B cell (primary cell): ENCODE data around the gene LAMC2. TPM values are rescaled to one million over a fixed set of nuclear protein-coding genes. Genes with fewer than 3 reads are reported as not detected.
"Not testable (repeated sequence)": the region's sequence is repeated elsewhere in the genome, so short reads cannot be mapped to it uniquely, and the experiment has no call there.

ENCODE experiments used
- ATAC-seq: fragments of 200-7000 bp; cut with Tn5 transposase; one replicate; pipeline ENCODE4 v1.10.0; 2021; ENCODE audit warnings: low read depth, mild to moderate bottlenecking, moderate number of reproducible peaks, moderate library complexity
- CTCF ChIA-PET: fragments of 350-600 bp; sonication (Branson Sonifier 250); formaldehyde crosslinking; loops from one replicate; lab custom pipeline; 2021; ENCODE audit warnings: antibody characterized with exemption, inconsistent platforms; lab: Charles Lee
- POLR2A ChIA-PET: fragments of 350-600 bp; sonication (Branson Sonifier 250); formaldehyde crosslinking; loops from one replicate; lab custom pipeline; 2021; ENCODE audit warnings: antibody characterized with exemption; lab: Charles Lee
- DNase-seq: peaks from one replicate; pipeline ENCODE4 v3.0.0; 2013
- H2AFZ ChIP-seq: 2 replicates; pipeline ENCODE4 v1.6.1; 2012; ENCODE audit warnings: mild to moderate bottlenecking, low read depth, low read length; ENCODE audit not compliant: insufficient read depth, poor library complexity, severe bottlenecking
- H3K27ac ChIP-seq, 2 donors: 1 replicate in 1 of 2; 2 replicates in 1 of 2; pipeline ENCODE4 v1.5.1; 2012 to 2013; ENCODE audit warnings: low read length in 2 of 2, mild to moderate bottlenecking in 2 of 2, moderate library complexity in 1 of 2
- H3K27me3 ChIP-seq, 4 experiments: fragments of 200-600 bp in 1 of 4; sonication (generic) in 1 of 4; replicated peaks in 1 of 4; 1 replicate in 2 of 4; 2 replicates in 2 of 4; pipeline versions ENCODE4 v1.6.1 to v1.7.0; 2013 to 2016; ENCODE audit warnings: low read length in 3 of 4, mild to moderate bottlenecking in 2 of 4, mixed read lengths in 1 of 4, moderate library complexity in 1 of 4; ENCODE audit not compliant: insufficient read depth in 4 of 4, control insufficient read depth in 3 of 4; ENCODE audit errors: control extremely low read depth in 1 of 4
- H3K36me3 ChIP-seq, 2 experiments: replicated peaks in 1 of 2; 1 replicate in 1 of 2; 2 replicates in 1 of 2; pipeline versions ENCODE4 v1.6.1 to v1.7.1; 2013; ENCODE audit warnings: low read length in 1 of 2; ENCODE audit not compliant: insufficient read depth in 2 of 2, control insufficient read depth in 1 of 2; ENCODE audit errors: control extremely low read depth in 1 of 2, extremely low read depth in 1 of 2
- H3K4me1 ChIP-seq, 2 donors: fragments of 200-600 bp in 1 of 2; sonication (generic) in 1 of 2; 1 replicate in 1 of 2; 2 replicates in 1 of 2; pipeline versions ENCODE4 v1.5.1 to v1.6.1; 2013 to 2017; ENCODE audit warnings: low read length in 2 of 2; ENCODE audit not compliant: control insufficient read depth in 2 of 2, insufficient read depth in 2 of 2
- H3K4me2 ChIP-seq: replicated peaks from 2 replicates; pipeline ENCODE3; 2012; ENCODE audit warnings: mild to moderate bottlenecking, low read depth, low read length; ENCODE audit not compliant: poor library complexity, severe bottlenecking
- H3K4me3 ChIP-seq, 5 experiments: fragments of 200-600 bp in 1 of 5; sonication (generic) in 1 of 5; 1 replicate in 3 of 5; 2 replicates in 2 of 5; pipeline versions ENCODE4 v1.5.1 to v1.7.0; 2011 to 2016; ENCODE audit warnings: low read length in 4 of 5, mild to moderate bottlenecking in 4 of 5, low read depth in 2 of 5, control low read depth in 1 of 5, moderate library complexity in 1 of 5; ENCODE audit not compliant: insufficient read depth in 1 of 5; ENCODE audit errors: control extremely low read depth in 1 of 5, extremely low read depth in 1 of 5
- H3K79me2 ChIP-seq: fragments of 200-600 bp; sonication (generic); one replicate; pipeline ENCODE4 v1.6.0; 2016; ENCODE audit warnings: low read length; ENCODE audit not compliant: control insufficient read depth, insufficient read depth
- H3K9ac ChIP-seq: fragments of 200-600 bp; sonication (generic); 2 replicates; pipeline ENCODE4 v1.6.1; 2017; ENCODE audit warnings: mild to moderate bottlenecking, low read length, moderate library complexity
- H3K9me3 ChIP-seq, 3 donors: one replicate each; pipeline versions ENCODE4 v1.6.1 to v1.7.1; 2013; ENCODE audit warnings: low read length in 2 of 3; ENCODE audit not compliant: control insufficient read depth in 2 of 3, insufficient read depth in 1 of 3; ENCODE audit errors: control extremely low read depth in 1 of 3
- H4K20me1 ChIP-seq: 2 replicates; pipeline ENCODE4 v1.6.0; 2012; ENCODE audit warnings: mild to moderate bottlenecking, low read length; ENCODE audit not compliant: insufficient read depth, control insufficient read depth, poor library complexity, severe bottlenecking
- H3K27ac Mint-ChIP-seq: one replicate; pipeline ENCODE4 v1.8.0; 2021; ENCODE audit warnings: mixed read lengths
- H3K27me3 Mint-ChIP-seq: one replicate; pipeline ENCODE4 v1.8.0; 2021; ENCODE audit warnings: mixed read lengths
- H3K4me1 Mint-ChIP-seq: one replicate; pipeline ENCODE4 v1.8.0; 2021; ENCODE audit warnings: mixed read lengths
- H3K4me3 Mint-ChIP-seq: one replicate; pipeline ENCODE4 v1.8.0; 2021; ENCODE audit warnings: mixed read lengths
- H3K9me3 Mint-ChIP-seq: one replicate; pipeline ENCODE4 v1.8.0; 2022; ENCODE audit warnings: mixed read lengths; ENCODE audit not compliant: insufficient read depth
- EZH2 ChIP-seq: IDR thresholded peaks from 2 replicates; pipeline ENCODE4 v1.6.1; 2012; ENCODE audit warnings: borderline replicate concordance, low read depth, mild to moderate bottlenecking, moderate library complexity, low read length; ENCODE audit not compliant: insufficient read depth, poor library complexity, severe bottlenecking
- WGBS: methylation state at CpG from one replicate; pipeline ENCODE4 v1.1.5; 2013; ENCODE audit warnings: missing lambda C conversion rate; ENCODE audit not compliant: insufficient coverage; 5-methylcytosine and 5-hydroxymethylcytosine counted together
- intact Hi-C: fragments of 100-400 bp; cut with micrococcal nuclease; formaldehyde crosslinking; loops from one replicate; pipeline ENCODE4 v1.10.0; 2022
- polyA plus RNA-seq: library from polyadenylated mRNA; depleted of rRNA; stranded (reverse); fragments of >200 nt; gene quantifications from 2 replicates; pipeline ENCODE4 v1.2.3, GENCODE V29; 2012
- total RNA-seq, 2 donors: library from RNA; stranded (reverse); fragments of 120-200 nt in 1 of 2; gene quantifications; 1 replicate in 1 of 2; 2 replicates in 1 of 2; pipeline versions ENCODE4 v1.2.3 to v1.2.4, GENCODE V29; 2013 to 2022
- TF ChIP-seq, protein P1 (sequence below): fragments of 200-600 bp; IDR thresholded peaks from one replicate; pipeline ENCODE4 v1.8.0; 2022; ENCODE audit warnings: antibody characterized with exemption, mild to moderate bottlenecking

Gene LAMC2
- total and polyA plus RNA-seq, 2 donors (not counting 1 experiment from before 2014, with no cell fraction given): not detected

DNA sequence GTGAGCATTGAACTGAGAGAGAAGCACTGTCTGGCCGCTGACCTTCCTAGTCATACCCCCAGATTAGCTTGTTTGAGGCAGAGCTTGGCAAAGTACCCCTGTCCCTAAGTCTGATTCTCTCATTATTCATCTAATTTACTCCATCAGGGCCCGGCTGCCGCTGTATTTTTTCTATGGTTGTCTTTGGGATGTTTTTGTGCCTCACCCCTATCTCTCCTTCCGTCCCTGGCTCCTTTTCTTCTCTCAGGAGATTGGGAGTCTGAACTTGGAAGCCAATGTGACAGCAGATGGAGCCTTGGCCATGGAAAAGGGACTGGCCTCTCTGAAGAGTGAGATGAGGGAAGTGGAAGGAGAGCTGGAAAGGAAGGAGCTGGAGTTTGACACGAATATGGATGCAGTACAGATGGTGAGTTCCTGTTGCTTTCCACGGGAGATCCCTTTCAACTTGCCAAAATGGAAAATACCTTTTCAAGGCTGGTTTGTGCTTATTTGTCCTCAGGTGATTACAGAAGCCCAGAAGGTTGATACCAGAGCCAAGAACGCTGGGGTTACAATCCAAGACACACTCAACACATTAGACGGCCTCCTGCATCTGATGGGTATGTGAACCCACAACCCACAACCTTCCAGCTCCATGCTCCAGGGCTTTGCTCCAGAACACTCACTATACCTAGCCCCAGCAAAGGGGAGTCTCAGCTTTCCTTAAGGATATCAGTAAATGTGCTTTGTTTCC, 53.9 kb downstream of the LAMC2 start:
- Histone ChIP-seq H3K9ac (no peak overlapping the region), H3K4me3 (no peak overlapping the region), H3K27me3 (peaks cover 0 to 10% (median 3%) of the 10 kb centered on the region in 4 experiments), H3K4me1 (no peaks in the 10 kb centered on the region), H3K79me2 (no peaks in the 10 kb centered on the region), H3K36me3 (no peaks in the 10 kb centered on the region), H3K4me2 (no peak overlapping the region), H2AFZ (no peak overlapping the region), H3K27ac (no peak overlapping the region), H4K20me1 (no peaks in the 10 kb centered on the region), H3K9me3 (no peaks in the 10 kb centered on the region)
- Mint-ChIP-seq H3K4me1 (peaks cover 2% of the 10 kb centered on the region), H3K27ac (no peak overlapping the region), H3K4me3 (no peak overlapping the region), H3K9me3 (no peaks in the 10 kb centered on the region), H3K27me3 (peaks cover 25% of the 10 kb centered on the region)
- ATAC-seq (no peak), DNase-seq (no peak)
- WGBS: 93% methylated on average over 3 of the region's 8 CpGs
- POLR2A ChIA-PET: no interaction called here
- CTCF ChIA-PET: no interaction called here
- intact Hi-C loops: no loop called here
- no peak for TF ChIP-seq EZH2
- TF ChIP-seq, protein P1, sequence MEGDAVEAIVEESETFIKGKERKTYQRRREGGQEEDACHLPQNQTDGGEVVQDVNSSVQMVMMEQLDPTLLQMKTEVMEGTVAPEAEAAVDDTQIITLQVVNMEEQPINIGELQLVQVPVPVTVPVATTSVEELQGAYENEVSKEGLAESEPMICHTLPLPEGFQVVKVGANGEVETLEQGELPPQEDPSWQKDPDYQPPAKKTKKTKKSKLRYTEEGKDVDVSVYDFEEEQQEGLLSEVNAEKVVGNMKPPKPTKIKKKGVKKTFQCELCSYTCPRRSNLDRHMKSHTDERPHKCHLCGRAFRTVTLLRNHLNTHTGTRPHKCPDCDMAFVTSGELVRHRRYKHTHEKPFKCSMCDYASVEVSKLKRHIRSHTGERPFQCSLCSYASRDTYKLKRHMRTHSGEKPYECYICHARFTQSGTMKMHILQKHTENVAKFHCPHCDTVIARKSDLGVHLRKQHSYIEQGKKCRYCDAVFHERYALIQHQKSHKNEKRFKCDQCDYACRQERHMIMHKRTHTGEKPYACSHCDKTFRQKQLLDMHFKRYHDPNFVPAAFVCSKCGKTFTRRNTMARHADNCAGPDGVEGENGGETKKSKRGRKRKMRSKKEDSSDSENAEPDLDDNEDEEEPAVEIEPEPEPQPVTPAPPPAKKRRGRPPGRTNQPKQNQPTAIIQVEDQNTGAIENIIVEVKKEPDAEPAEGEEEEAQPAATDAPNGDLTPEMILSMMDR: no peak

- Histone ChIP-seq H2AFZ (no peak overlapping the region), H4K20me1 (no peaks in the 10 kb centered on the region), H3K9me3 (no peaks in the 10 kb centered on the region), H3K27ac (no peak overlapping the region), H3K4me3 (no peak overlapping the region), H3K27me3 (peaks cover 0 to 10% (median 3%) of the 10 kb centered on the region in 4 experiments), H3K36me3 (no peaks in the 10 kb centered on the region), H3K9ac (no peak overlapping the region), H3K4me1 (no peaks in the 10 kb centered on the region), H3K79me2 (no peaks in the 10 kb centered on the region), H3K4me2 (no peak overlapping the region)
- TF ChIP-seq EZH2: no peak
- TF ChIP-seq, protein P1: no peak
- POLR2A ChIA-PET: no interaction called here
- no peak overlapping the region for H3K4me3 Mint-ChIP-seq
- no peaks in the 10 kb centered on the region for H3K4me1 Mint-ChIP-seq
- no peak for ATAC-seq
- H3K9me3 Mint-ChIP-seq: no peaks in the 10 kb centered on the region
- no peak overlapping the region for H3K27ac Mint-ChIP-seq
- no peak for DNase-seq
- peaks cover 24% of the 10 kb centered on the region for H3K27me3 Mint-ChIP-seq
- CTCF ChIA-PET: no interaction called here
- intact Hi-C loops: no loop called here
- WGBS: 94% methylated on average over 3 of the region's 4 CpGs
Measured at GRCh38 chr1:183240526-183240825, 54.4 kb downstream of the LAMC2 start.

DNA sequence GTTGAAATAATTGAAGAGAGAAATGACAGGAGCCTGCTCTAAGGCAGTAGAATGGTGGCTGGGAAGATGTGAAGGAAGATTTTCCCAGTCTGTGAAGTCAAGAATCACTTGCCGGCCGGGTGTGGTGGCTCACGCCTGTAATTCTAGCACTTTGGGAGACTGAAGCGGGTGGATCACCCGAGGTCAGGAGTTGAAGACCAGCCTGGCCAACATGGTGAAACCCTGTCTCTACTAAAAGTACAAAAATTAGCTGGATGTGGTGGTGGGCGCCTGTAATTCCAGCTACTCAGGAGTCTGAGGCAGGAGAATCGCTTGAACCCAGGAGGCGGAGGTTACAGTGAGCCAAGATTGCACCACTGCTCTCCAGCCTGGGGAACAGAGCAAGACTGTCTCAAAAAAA, 54.8 kb downstream of the LAMC2 start:
- peaks cover 27% of the 10 kb centered on the region for H3K27me3 Mint-ChIP-seq
- CTCF ChIA-PET, H3K4me3 ChIP-seq, H2AFZ ChIP-seq, H3K9me3 Mint-ChIP-seq, H3K27ac ChIP-seq, intact Hi-C loops, DNase-seq, H3K9ac ChIP-seq, H3K4me2 ChIP-seq, H3K27ac Mint-ChIP-seq, H3K4me1 Mint-ChIP-seq, H3K36me3 ChIP-seq, H3K4me3 Mint-ChIP-seq, POLR2A ChIA-PET, H3K79me2 ChIP-seq, H3K9me3 ChIP-seq, H4K20me1 ChIP-seq, H3K4me1 ChIP-seq, ATAC-seq: not testable (repeated sequence)
- WGBS: 100% methylated on average over 3 of the region's 8 CpGs
- peaks cover 0 to 10% (median 3%) of the 10 kb centered on the region in 4 experiments for H3K27me3 ChIP-seq
